Measurements from ENCODE around the gene ELOVL3. TPM values are rescaled to one million over a fixed set of nuclear protein-coding genes. Genes with fewer than 3 reads are reported as not detected.

Gene ELOVL3
- total and polyA plus RNA-seq, 2 of the 4 experiments (the other 2 are of a cell fraction), result 0.09 to 0.36 TPM

- no peak overlapping the region for H2BK5ac ChIP-seq (ENCODE audit: low read depth, low read length, poor library complexity, severe bottlenecking)
- no peak overlapping the region for H3K4ac ChIP-seq (ENCODE audit: low read depth, low read length)
- H4K8ac ChIP-seq (ENCODE audit: low read depth in 2 of 2, low read length in 2 of 2), result no peak overlapping the region
- in situ Hi-C loops (cut with MboI; ENCODE audit: low sequenced_read_pairs), result no loop called here
- H2BK120ac ChIP-seq (ENCODE audit: low read depth, low read length), result no peak overlapping the region
- peaks cover 28 to 80% of the 10 kb centered on the region in 2 experiments for H3K79me1 ChIP-seq (ENCODE audit: low read depth in 1 of 2, low read length in 2 of 2)
- no peak for TF ChIP-seq RCOR1 (IDR thresholded peaks at IDR 0.05; ENCODE audit: insufficient replicate concordance, low read length)
- TF ChIP-seq MAFK (IDR thresholded peaks at IDR 0.05; ENCODE audit: low read depth, low read length), result no peak
- no peak for TF ChIP-seq FOS (IDR thresholded peaks at IDR 0.05; ENCODE audit: low read depth, low read length)
- TF ChIP-seq BHLHE40 (IDR thresholded peaks at IDR 0.05; ENCODE audit: low read depth, low read length), result no peak
- no peak for TF ChIP-seq USF2 (IDR thresholded peaks at IDR 0.05; ENCODE audit: low read depth, low read length)
- TF ChIP-seq RAD21 (IDR thresholded peaks at IDR 0.05; ENCODE audit: low read length), result no peak
- no peak for TF ChIP-seq CHD1 (IDR thresholded peaks at IDR 0.05; ENCODE audit: low read depth, low read length)
- no peak for TF ChIP-seq CEBPB (IDR thresholded peaks at IDR 0.05; ENCODE audit: low read depth, low read length)
- TF ChIP-seq NFE2L2 (IDR thresholded peaks at IDR 0.05; ENCODE audit: low read depth, low read length), result no peak
- TF ChIP-seq POLR2A (IDR thresholded peaks at IDR 0.05; ENCODE audit: low read depth, low read length), result no peak
- no peak for TF ChIP-seq ELK1 (IDR thresholded peaks at IDR 0.05; ENCODE audit: borderline replicate concordance, low read depth, low read length)
- no peak for TF ChIP-seq MXI1 (IDR thresholded peaks at IDR 0.05; ENCODE audit: borderline replicate concordance, low read depth, low read length)
- no peak for TF ChIP-seq SMC3 (IDR thresholded peaks at IDR 0.05; ENCODE audit: low read depth, low read length)
- TF ChIP-seq RFX5 (IDR thresholded peaks at IDR 0.05; ENCODE audit: low read depth, low read length), result no peak
- no peak for TF ChIP-seq CTCF (conservative IDR thresholded peaks at IDR 0.05; ENCODE audit: low read depth, low read length)
- no peak overlapping the region for H3K4me2 ChIP-seq (ENCODE audit: low read depth, low read length)
- peaks cover 9% of the 10 kb centered on the region for H3K4me1 ChIP-seq (ENCODE audit: control insufficient read depth, insufficient read depth, low read length)
- no peak overlapping the region for H2BK15ac ChIP-seq (ENCODE audit: low read depth, low read length)
- dilution Hi-C loops (cut with HindIII; ENCODE audit: low sequenced_read_pairs, unreplicated experiment), result no loop called here
- no TSS peak for BruUV-seq (replicated peaks)
- H3K27ac ChIP-seq (ENCODE audit: insufficient read depth, low read length), result no peak overlapping the region
- intact Hi-C loops (cut with micrococcal nuclease), result loop anchor here (5.0 kb wide), 1 partner anchor 34 kb away; no protein-coding TSS in a partner anchor
- H3K14ac ChIP-seq (replicated peaks; ENCODE audit: low read depth, low read length), result no peak overlapping the region
- no peak overlapping the region for H2AK5ac ChIP-seq (ENCODE audit: low read depth, low read length)
- no peak overlapping the region for H3K9ac ChIP-seq (ENCODE audit: low read depth, low read length)
- ChIA-PET CTCF (no interaction called here), POLR2A (ENCODE audit: unreplicated experiment) (no interaction called here)
- no peak overlapping the region for H3K18ac ChIP-seq (ENCODE audit: low read depth, low read length)
- peaks cover 70% of the 10 kb centered on the region for H4K20me1 ChIP-seq (ENCODE audit: insufficient read depth, low read length)
- H3K23ac ChIP-seq (ENCODE audit: low read depth, low read length), result no peak overlapping the region
- H3K36me3 ChIP-seq (ENCODE audit: control insufficient read depth, insufficient read depth, low read length), result peaks cover 16% of the 10 kb centered on the region
- no peak overlapping the region for H4K5ac ChIP-seq (ENCODE audit: low read depth, low read length)
- H4K91ac ChIP-seq (ENCODE audit: insufficient read depth, low read depth, low read length), result no peak overlapping the region
- H3K4me3 ChIP-seq (ENCODE audit: insufficient read depth, low read depth, low read length), result no peak overlapping the region
- H3K9me1 ChIP-seq (ENCODE audit: insufficient read depth, low read length), result peaks cover 23% of the 10 kb centered on the region
- no peak overlapping the region for H2AK9ac ChIP-seq (replicated peaks; ENCODE audit: low read depth, low read length, poor library complexity)
- H2AFZ ChIP-seq (replicated peaks; ENCODE audit: low read length, poor library complexity), result no peak overlapping the region
- H3K56ac ChIP-seq (ENCODE audit: extremely low read depth, insufficient read depth, low read length), result no peak overlapping the region
- no peaks in the 10 kb centered on the region for H3K9me3 ChIP-seq (ENCODE audit: control insufficient read depth, insufficient read depth, low read length)
- no peak for ATAC-seq (ENCODE audit: low read depth)
- no peak for DNase-seq
- 100% methylated on average over 1 of the region's 4 CpGs; no CpG with 5 or more reads in 1 of the 2 experiments for WGBS, 2 experiments (ENCODE audit: extremely low coverage in 2 of 2, insufficient read length in 1 of 2)
- H2BK20ac ChIP-seq (ENCODE audit: low read depth, low read length), result no peak overlapping the region
- H3K27me3 ChIP-seq (ENCODE audit: control insufficient read depth, insufficient read depth, low read length), result no peaks in the 10 kb centered on the region
Observed at GRCh38 chr10:102262744-102263370, 36.8 kb downstream of the ELOVL3 start.

Data from IMR-90 (cell line).